Psoas muscle (tissue), 8 donors: ENCODE measurements around the gene POM121L12. TPM values are rescaled to one million over a fixed set of nuclear protein-coding genes. Genes with fewer than 3 reads are reported as not detected.

Source experiments
- ATAC-seq, 4 donors: fragments of 200-7000 bp; cut with Tn5 transposase; one replicate each; pipeline ENCODE4 v1.9.1; 2020; ENCODE audit warnings: moderate library complexity in 3 of 4, mild to moderate bottlenecking in 2 of 4
- DNase-seq, 2 donors: peaks; one replicate each; pipeline ENCODE4 v3.0.0-alpha.2; 2020
- H3K27ac ChIP-seq: fragments of 200-600 bp; one replicate; pipeline ENCODE4 v1.8.0; 2022
- H3K27me3 ChIP-seq, 3 donors: fragments of 200-600 bp in 1 of 3; one replicate each; pipeline versions ENCODE4 v1.6.1 to v1.8.0; 2013 to 2022; ENCODE audit warnings: low read length in 2 of 3, mild to moderate bottlenecking in 2 of 3, moderate library complexity in 1 of 3; ENCODE audit not compliant: insufficient read depth in 3 of 3
- H3K36me3 ChIP-seq, 2 donors: fragments of 200-600 bp in 1 of 2; one replicate each; pipeline versions ENCODE4 v1.6.1 to v1.8.0; 2013 to 2022; ENCODE audit warnings: low read depth in 1 of 2, mild to moderate bottlenecking in 1 of 2, moderate library complexity in 1 of 2; ENCODE audit not compliant: insufficient read depth in 1 of 2
- H3K4me1 ChIP-seq: fragments of 200-600 bp; one replicate; pipeline ENCODE4 v1.8.0; 2022
- H3K4me3 ChIP-seq: fragments of 200-600 bp; one replicate; pipeline ENCODE4 v1.8.0; 2022; ENCODE audit warnings: mild to moderate bottlenecking
- H3K9me3 ChIP-seq: fragments of 200-600 bp; one replicate; pipeline ENCODE4 v1.8.0; 2022
- CTCF ChIP-seq: fragments of 200-600 bp; IDR thresholded peaks from one replicate; pipeline ENCODE4 v1.8.0; 2022; ENCODE audit warnings: antibody characterized with exemption
- WGBS, 3 donors: extraction: QIAGEN DNeasy Blood & Tissue Kit; methylation state at CpG; one replicate each; pipeline versions ENCODE4 v1.1.6 to v1.1.7; 2013; 5-methylcytosine and 5-hydroxymethylcytosine counted together
- intact Hi-C, 2 donors: fragments of 100-400 bp; cut with DNase I; formaldehyde crosslinking; loops; one replicate each; pipeline versions ENCODE4 v1.11.0 to v1.14.2; 2022
- polyA plus RNA-seq, 3 donors: library from polyadenylated mRNA; stranded (reverse); fragments of 200-250 nt; gene quantifications; one replicate each; pipeline ENCODE4 v1.2.3, GENCODE V29; 2013
- total RNA-seq, 4 donors: library from RNA; stranded (reverse); fragmentation: NEBNext Ultra II Directional in 2 of 4; extraction: Animal tissue kit (Norgen Biotek cat#: 25700) in 2 of 4; gene quantifications; one replicate each; pipeline versions ENCODE4 v1.2.1 to v1.2.4, GENCODE V29; 2021 to 2023
- donor health status: healthy with polysubstance abuse.
- donor health status: DM: no; HTN: no; CAD: no; lungs with moderate emphysema.
- donor health status: Bipolar disorder and iron deficiency.
- donor health status: healthy.
- donor health status: DM: yes; HTN: yes; CAD: no.
- donor health status: DM: no; HTN: no; CAD: no.
- donor health status: DM: no; HTN: no; CAD: no.
- donor health status: DM: yes; HTN: yes; CAD: no.

POM121L12 gene
- total and polyA plus RNA-seq, 7 donors = not detected

DNA sequence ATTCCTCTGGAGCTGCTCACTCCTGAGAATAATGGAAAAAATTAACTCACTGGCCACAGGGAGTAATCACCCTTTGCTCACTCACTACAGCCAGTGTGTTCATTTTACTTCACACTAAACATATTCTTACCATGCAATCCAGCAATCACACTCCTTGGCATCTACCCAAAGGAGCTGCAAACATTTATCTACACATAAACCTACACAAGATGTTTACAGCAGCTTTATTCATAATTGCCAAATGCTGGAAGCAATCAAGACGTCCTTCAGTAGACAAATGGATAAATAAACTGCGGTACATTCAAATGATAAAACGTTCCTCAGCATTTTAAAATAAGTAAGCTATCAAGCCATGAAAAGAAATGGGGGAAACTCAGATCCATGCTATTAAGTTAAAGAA lies 34.2 kb upstream of the POM121L12 start:
- 68 to 76% (median 75%) methylated on average over 3 of the region's 3 CpGs for WGBS, 3 donors
- peaks cover 5% of the 10 kb centered on the region for H3K9me3 ChIP-seq
- no peak overlapping the region for H3K4me3 ChIP-seq
- H3K36me3 ChIP-seq = no peaks in the 10 kb centered on the region
- no peak for DNase-seq
- H3K4me1 ChIP-seq = no peaks in the 10 kb centered on the region
- no peak for ATAC-seq
- no peaks in the 10 kb centered on the region for H3K27me3 ChIP-seq
- H3K27ac ChIP-seq = no peak overlapping the region
- intact Hi-C loops = no loop called here
- TF ChIP-seq CTCF = no peak

DNA sequence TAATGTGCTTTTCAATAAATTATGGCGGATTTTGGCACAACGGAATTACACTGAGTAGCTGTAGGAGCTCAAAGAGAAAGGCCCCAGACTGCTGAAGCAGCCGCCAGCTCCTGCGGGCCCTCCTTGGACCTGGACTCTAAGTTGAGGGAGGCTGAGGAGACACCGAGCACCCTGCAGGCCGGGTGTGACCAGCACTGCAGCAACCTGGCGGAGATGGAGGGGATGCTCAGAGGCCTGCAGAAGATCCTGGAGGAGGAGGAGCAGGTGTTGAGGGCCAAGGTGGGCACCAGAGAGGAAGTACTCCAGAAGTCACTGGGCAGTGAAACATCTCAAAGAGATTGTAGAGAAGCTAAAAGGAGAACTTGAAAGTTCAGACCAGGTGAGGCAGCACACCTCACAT lies 33.0 kb upstream of the POM121L12 start:
- H3K36me3 ChIP-seq = no peaks in the 10 kb centered on the region
- WGBS, 3 donors = 82 to 87% (median 84%) methylated on average over 7 of the region's 7 CpGs
- H3K4me1 ChIP-seq = no peaks in the 10 kb centered on the region
- peaks cover 5% of the 10 kb centered on the region for H3K9me3 ChIP-seq
- H3K4me3 ChIP-seq = no peak overlapping the region
- no peaks in the 10 kb centered on the region for H3K27me3 ChIP-seq
- ATAC-seq (no peak), DNase-seq (no peak)
- H3K27ac ChIP-seq = no peak overlapping the region
- no peak for TF ChIP-seq CTCF
- intact Hi-C loops = no loop called here

- H3K27ac ChIP-seq = no peak overlapping the region
- no peak for TF ChIP-seq CTCF
- H3K4me3 ChIP-seq = no peak overlapping the region
- no peaks in the 10 kb centered on the region for H3K27me3 ChIP-seq
- WGBS, 3 donors = 92 to 95% (median 94%) methylated on average over 28 to 29 of the region's 29 CpGs
- H3K9me3 ChIP-seq = peaks cover 5% of the 10 kb centered on the region
- no peaks in the 10 kb centered on the region for H3K36me3 ChIP-seq
- DNase-seq (no peak), ATAC-seq (no peak)
- H3K4me1 ChIP-seq = no peaks in the 10 kb centered on the region
- intact Hi-C loops = no loop called here
Measured at GRCh38 chr7:53003653-53004445, 31.6 kb upstream of the POM121L12 start.

GRCh38 chr7:53013925-53014324 lies 21.5 kb upstream of the POM121L12 start:
- no peaks in the 10 kb centered on the region for H3K4me1 ChIP-seq
- H3K9me3 ChIP-seq = peaks cover 5% of the 10 kb centered on the region
- DNase-seq (no peak), ATAC-seq (no peak)
- no peaks in the 10 kb centered on the region for H3K36me3 ChIP-seq
- TF ChIP-seq CTCF = no peak
- H3K4me3 ChIP-seq = no peak overlapping the region
- no peak overlapping the region for H3K27ac ChIP-seq
- 37 to 69% (median 62%) methylated on average over 2 of the region's 2 CpGs for WGBS, 3 donors
- intact Hi-C loops = no loop called here
- H3K27me3 ChIP-seq = no peaks in the 10 kb centered on the region

DNA sequence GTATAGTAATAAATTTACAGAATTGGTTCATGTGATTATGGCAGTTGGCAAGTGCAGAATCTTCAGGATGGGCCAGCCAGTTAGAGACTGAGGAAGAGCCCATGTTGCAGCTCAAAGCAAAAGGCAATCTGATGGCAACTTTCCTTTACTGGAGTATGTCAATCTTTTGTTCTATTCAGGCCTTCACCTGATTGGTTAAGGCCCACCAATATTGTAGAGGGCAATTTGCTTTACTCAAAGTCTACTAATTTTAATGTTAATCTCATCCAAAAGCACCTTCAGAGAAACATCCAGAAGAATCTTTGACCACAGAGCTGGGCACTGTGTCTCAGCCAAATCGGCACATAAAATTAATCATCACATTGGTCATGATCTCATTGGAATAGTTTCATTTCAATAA lies 20.0 kb upstream of the POM121L12 start:
- no peaks in the 10 kb centered on the region for H3K36me3 ChIP-seq
- ATAC-seq (no peak), DNase-seq (no peak)
- TF ChIP-seq CTCF = no peak
- H3K4me1 ChIP-seq = no peaks in the 10 kb centered on the region
- intact Hi-C loops = no loop called here
- no peaks in the 10 kb centered on the region for H3K27me3 ChIP-seq
- H3K27ac ChIP-seq = no peak overlapping the region
- 91 to 97% (median 93%) methylated on average over 1 of the region's 1 CpG for WGBS, 3 donors
- no peak overlapping the region for H3K4me3 ChIP-seq
- H3K9me3 ChIP-seq = peaks cover 5% of the 10 kb centered on the region
